ENCODE measurements around the gene LTBP2. TPM values are rescaled to one million over a fixed set of nuclear protein-coding genes. Genes with fewer than 3 reads are reported as not detected.

LTBP2 gene
- total RNA-seq, 3 donors from 2014 or later (not counting 1 experiment from before 2014, with no cell fraction given), result 2.1 to 3.7 (median 3.0) TPM

DNA sequence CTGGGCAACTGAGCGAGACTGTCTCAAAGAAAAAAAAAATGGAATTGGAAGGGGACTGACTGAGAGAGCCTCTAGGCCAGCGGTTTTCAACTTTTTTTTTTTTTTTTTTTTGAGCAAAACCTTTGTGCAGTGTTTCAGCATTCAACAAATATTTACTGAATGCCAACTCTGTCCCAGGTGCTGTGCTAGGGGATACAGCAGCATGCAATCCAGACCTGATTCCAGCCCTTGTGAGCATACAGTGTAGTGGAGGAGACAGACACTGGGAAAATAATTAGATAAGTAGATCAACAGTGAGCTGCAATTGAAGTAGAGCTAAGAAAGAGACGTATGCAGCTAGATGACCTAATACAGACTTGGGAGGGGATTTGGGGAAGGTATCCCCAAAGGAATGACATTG is 23.8 kb upstream of the LTBP2 start:
- intact Hi-C loops (cut with micrococcal nuclease), result no loop called here
- H3K4me3 ChIP-seq (ENCODE audit: low read length), result no peak overlapping the region
- Mint-ChIP-seq H3K9me3 (no peaks in the 10 kb centered on the region), H3K4me3 (no peak overlapping the region), H3K4me1 (peaks cover 6 to 30% of the 10 kb centered on the region in 2 donors), H3K27ac (no peak overlapping the region), H3K27me3 (ENCODE audit: low read depth in 2 of 2) (peaks cover 0 to 9% of the 10 kb centered on the region in 2 donors), H3K36me3 (no peaks in the 10 kb centered on the region)
- no peaks in the 10 kb centered on the region for H3K9me3 ChIP-seq (ENCODE audit: control insufficient read depth, insufficient read depth, low read length)
- 86% methylated on average over 3 of the region's 3 CpGs for WGBS (ENCODE audit: insufficient coverage)
- H3K4me1 ChIP-seq (ENCODE audit: control insufficient read depth, insufficient read depth, low read length), result no peaks in the 10 kb centered on the region
- no peak for DNase-seq
- no peak for TF ChIP-seq CTCF (IDR thresholded peaks at IDR 0.05)
- no peaks in the 10 kb centered on the region for H3K36me3 ChIP-seq (ENCODE audit: control insufficient read depth, insufficient read depth, low read length)
- H3K27me3 ChIP-seq (ENCODE audit: control insufficient read depth, insufficient read depth, low read length), result no peaks in the 10 kb centered on the region
- H3K27ac ChIP-seq (ENCODE audit: low read length), result no peak overlapping the region
- ATAC-seq, result no peak

DNA sequence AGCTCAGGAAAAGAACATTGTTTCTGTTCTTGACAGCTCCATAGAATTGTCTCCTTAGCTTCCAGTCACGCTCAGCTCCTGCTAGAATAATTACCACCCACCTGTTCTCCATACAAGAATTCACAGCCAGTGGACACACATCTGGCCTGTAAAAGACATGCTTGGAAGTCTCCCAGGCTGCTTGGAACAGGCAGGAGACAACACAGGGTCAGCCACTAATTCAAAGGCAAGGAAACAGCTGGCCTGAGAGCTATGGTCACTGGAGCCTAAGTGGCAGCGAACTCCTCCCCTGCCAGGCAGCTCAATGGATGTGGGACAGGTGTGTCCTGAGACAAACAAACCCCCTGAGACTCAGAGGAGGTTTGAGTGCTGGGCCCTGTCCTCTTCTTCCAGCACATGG is 22.9 kb upstream of the LTBP2 start:
- DNase-seq (no peak), ATAC-seq (no peak)
- Histone ChIP-seq H3K4me1 (ENCODE audit: control insufficient read depth, insufficient read depth, low read length) (no peaks in the 10 kb centered on the region), H3K27ac (ENCODE audit: low read length) (no peak overlapping the region), H3K4me3 (ENCODE audit: low read length) (no peak overlapping the region), H3K36me3 (ENCODE audit: control insufficient read depth, insufficient read depth, low read length) (no peaks in the 10 kb centered on the region), H3K27me3 (ENCODE audit: control insufficient read depth, insufficient read depth, low read length) (no peaks in the 10 kb centered on the region), H3K9me3 (ENCODE audit: control insufficient read depth, insufficient read depth, low read length) (no peaks in the 10 kb centered on the region)
- Mint-ChIP-seq H3K27me3 (ENCODE audit: low read depth in 2 of 2) (peaks cover 0 to 9% of the 10 kb centered on the region in 2 donors), H3K4me3 (no peak overlapping the region), H3K36me3 (no peaks in the 10 kb centered on the region), H3K27ac (no peak overlapping the region), H3K9me3 (no peaks in the 10 kb centered on the region), H3K4me1 (peaks cover 6 to 33% of the 10 kb centered on the region in 2 donors)
- intact Hi-C loops (cut with micrococcal nuclease), result no loop called here
- TF ChIP-seq CTCF (IDR thresholded peaks at IDR 0.05), result no peak
- 89% methylated on average over 2 of the region's 2 CpGs for WGBS (ENCODE audit: insufficient coverage)

DNA sequence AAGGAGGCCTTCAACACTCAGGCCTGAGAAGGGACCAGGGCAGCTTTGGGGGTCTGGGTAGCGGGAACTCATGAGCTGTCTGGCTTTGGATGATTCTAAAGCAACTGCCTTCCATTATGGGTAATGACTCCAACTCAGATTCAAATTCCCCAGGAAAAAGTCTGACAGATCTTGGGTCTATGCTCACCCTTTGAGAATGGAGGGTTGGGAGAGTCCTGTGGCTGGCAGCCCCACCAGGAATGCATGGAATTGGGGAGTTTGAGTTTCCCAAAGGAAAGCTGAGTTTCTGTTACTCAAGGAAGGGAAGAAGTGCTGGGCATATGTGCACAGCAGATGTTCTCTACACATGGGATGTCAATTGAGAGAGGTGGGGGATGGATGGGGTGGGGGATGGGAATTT is 22.4 kb upstream of the LTBP2 start:
- no peaks in the 10 kb centered on the region for H3K36me3 Mint-ChIP-seq

More for the DNA sequence above, 22.4 kb upstream of the LTBP2 start:
- H3K36me3 ChIP-seq (ENCODE audit: control insufficient read depth, insufficient read depth, low read length), result no peaks in the 10 kb centered on the region
- H3K4me3 Mint-ChIP-seq, result no peak overlapping the region
- no peak for TF ChIP-seq CTCF (IDR thresholded peaks at IDR 0.05)
- H3K4me1 ChIP-seq (ENCODE audit: control insufficient read depth, insufficient read depth, low read length), result no peaks in the 10 kb centered on the region
- H3K27me3 Mint-ChIP-seq (ENCODE audit: low read depth in 2 of 2), result peaks cover 0 to 9% of the 10 kb centered on the region in 2 donors
- H3K4me3 ChIP-seq (ENCODE audit: low read length), result no peak overlapping the region
- no peaks in the 10 kb centered on the region for H3K9me3 Mint-ChIP-seq
- H3K27me3 ChIP-seq (ENCODE audit: control insufficient read depth, insufficient read depth, low read length), result no peaks in the 10 kb centered on the region
- no peaks in the 10 kb centered on the region for H3K9me3 ChIP-seq (ENCODE audit: control insufficient read depth, insufficient read depth, low read length)
- no peak overlapping the region for H3K27ac ChIP-seq (ENCODE audit: low read length)
- 100% methylated on average over 1 of the region's 1 CpG for WGBS (ENCODE audit: insufficient coverage)
- ATAC-seq (no peak), DNase-seq (no peak)
- intact Hi-C loops (cut with micrococcal nuclease), result no loop called here
- peaks cover 6 to 38% of the 10 kb centered on the region in 2 donors for H3K4me1 Mint-ChIP-seq
- no peak overlapping the region for H3K27ac Mint-ChIP-seq
